Measurements from ENCODE around the gene PIRT. TPM values are rescaled to one million over a fixed set of nuclear protein-coding genes. Genes with fewer than 3 reads are reported as not detected.

Gene PIRT
- total RNA-seq, 1 experiment from 2014 or later: not detected

Other genes starting within 250 kb of the PIRT start
- gene MYH3, start 180.8 kb downstream of the PIRT start, total RNA-seq (2014; rRNA removed; shearing (Covaris generic)): 0.13 and 0.66 TPM in 2 replicates
- gene SCO1, start 140.6 kb downstream of the PIRT start, total RNA-seq (2014; rRNA removed; shearing (Covaris generic)): 23.5 and 27.1 TPM in 2 replicates
- 6.1 and 9.5 TPM in 2 replicates for gene ADPRM, start 140.5 kb downstream of the PIRT start, total RNA-seq (2014; rRNA removed; shearing (Covaris generic))
- 1.4 and 2.8 TPM in 2 replicates for gene TMEM220, start 108.1 kb downstream of the PIRT start, total RNA-seq (2014; rRNA removed; shearing (Covaris generic))
- gene TMEM238L, start 34.0 kb downstream of the PIRT start, total RNA-seq (2014; rRNA removed; shearing (Covaris generic)): not detected in 2 replicates